ENCODE measurements around the gene DIP2C.

- TF ChIP-seq POLR2A (IDR thresholded peaks at IDR 0.05) = no peak
- TF ChIP-seq, protein P1, sequence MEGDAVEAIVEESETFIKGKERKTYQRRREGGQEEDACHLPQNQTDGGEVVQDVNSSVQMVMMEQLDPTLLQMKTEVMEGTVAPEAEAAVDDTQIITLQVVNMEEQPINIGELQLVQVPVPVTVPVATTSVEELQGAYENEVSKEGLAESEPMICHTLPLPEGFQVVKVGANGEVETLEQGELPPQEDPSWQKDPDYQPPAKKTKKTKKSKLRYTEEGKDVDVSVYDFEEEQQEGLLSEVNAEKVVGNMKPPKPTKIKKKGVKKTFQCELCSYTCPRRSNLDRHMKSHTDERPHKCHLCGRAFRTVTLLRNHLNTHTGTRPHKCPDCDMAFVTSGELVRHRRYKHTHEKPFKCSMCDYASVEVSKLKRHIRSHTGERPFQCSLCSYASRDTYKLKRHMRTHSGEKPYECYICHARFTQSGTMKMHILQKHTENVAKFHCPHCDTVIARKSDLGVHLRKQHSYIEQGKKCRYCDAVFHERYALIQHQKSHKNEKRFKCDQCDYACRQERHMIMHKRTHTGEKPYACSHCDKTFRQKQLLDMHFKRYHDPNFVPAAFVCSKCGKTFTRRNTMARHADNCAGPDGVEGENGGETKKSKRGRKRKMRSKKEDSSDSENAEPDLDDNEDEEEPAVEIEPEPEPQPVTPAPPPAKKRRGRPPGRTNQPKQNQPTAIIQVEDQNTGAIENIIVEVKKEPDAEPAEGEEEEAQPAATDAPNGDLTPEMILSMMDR (IDR thresholded peaks at IDR 0.05) = no peak
These were observed 249.3 kb downstream of the DIP2C start for GRCh38 chr10:440127-440526.
